ENCODE measurements around the gene ALPK1.

GRCh38 chr4:112277705-112278448 is 19.3 kb upstream of the ALPK1 start:
- TF ChIP-seq POLR2AphosphoS5 (IDR thresholded peaks at IDR 0.05) = no peak
- no peak for TF ChIP-seq CTCF (IDR thresholded peaks at IDR 0.05)
- no peak for TF ChIP-seq POLR2A (IDR thresholded peaks at IDR 0.05)

Data from sigmoid colon (tissue), 4 donors.